ENCODE results near the gene GRIP2.
A peak's percentile ranks its signal among the peaks of the same experiment; 100 is the strongest.

GRIP2 gene

GRCh38 chr3:14468621-14468981 lies 71.5 kb downstream of the GRIP2 start:
- no peak for TF ChIP-seq EZH2 (IDR thresholded peaks at IDR 0.05; ENCODE audit: borderline replicate concordance, low read length)
- TF ChIP-seq, protein P1, sequence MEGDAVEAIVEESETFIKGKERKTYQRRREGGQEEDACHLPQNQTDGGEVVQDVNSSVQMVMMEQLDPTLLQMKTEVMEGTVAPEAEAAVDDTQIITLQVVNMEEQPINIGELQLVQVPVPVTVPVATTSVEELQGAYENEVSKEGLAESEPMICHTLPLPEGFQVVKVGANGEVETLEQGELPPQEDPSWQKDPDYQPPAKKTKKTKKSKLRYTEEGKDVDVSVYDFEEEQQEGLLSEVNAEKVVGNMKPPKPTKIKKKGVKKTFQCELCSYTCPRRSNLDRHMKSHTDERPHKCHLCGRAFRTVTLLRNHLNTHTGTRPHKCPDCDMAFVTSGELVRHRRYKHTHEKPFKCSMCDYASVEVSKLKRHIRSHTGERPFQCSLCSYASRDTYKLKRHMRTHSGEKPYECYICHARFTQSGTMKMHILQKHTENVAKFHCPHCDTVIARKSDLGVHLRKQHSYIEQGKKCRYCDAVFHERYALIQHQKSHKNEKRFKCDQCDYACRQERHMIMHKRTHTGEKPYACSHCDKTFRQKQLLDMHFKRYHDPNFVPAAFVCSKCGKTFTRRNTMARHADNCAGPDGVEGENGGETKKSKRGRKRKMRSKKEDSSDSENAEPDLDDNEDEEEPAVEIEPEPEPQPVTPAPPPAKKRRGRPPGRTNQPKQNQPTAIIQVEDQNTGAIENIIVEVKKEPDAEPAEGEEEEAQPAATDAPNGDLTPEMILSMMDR (IDR thresholded peaks at IDR 0.05; ENCODE audit: low read length): no peak
- H3K9me3 ChIP-seq (ENCODE audit: low read length): no peaks in the 10 kb centered on the region
- no peaks in the 10 kb centered on the region for H3K27me3 ChIP-seq (ENCODE audit: insufficient read depth, low read length)
- H3K79me2 ChIP-seq (ENCODE audit: insufficient read depth, low read length): no peaks in the 10 kb centered on the region
- H4K20me1 ChIP-seq (ENCODE audit: insufficient read depth, low read length): no peaks in the 10 kb centered on the region
- H3K4me3 ChIP-seq (ENCODE audit: low read depth, low read length, poor library complexity, severe bottlenecking): no peak overlapping the region
- H3K9me2 ChIP-seq (ENCODE audit: low read depth, low read length): no peaks in the 10 kb centered on the region
- no peaks in the 10 kb centered on the region for H3F3A ChIP-seq (ENCODE audit: insufficient read depth, low read length)
- no peak overlapping the region for H3K27ac ChIP-seq (ENCODE audit: low read depth, low read length, poor library complexity, severe bottlenecking)
- H2AFZ ChIP-seq (ENCODE audit: low read length): no peak overlapping the region
- H3K4me1 ChIP-seq (ENCODE audit: insufficient read depth, low read length, severe bottlenecking): no peaks in the 10 kb centered on the region
- no peak overlapping the region for H3K4me2 ChIP-seq (ENCODE audit: low read length)
- no peak overlapping the region for H3K9ac ChIP-seq (ENCODE audit: low read length)
- peaks cover 86% of the 10 kb centered on the region for H3K36me3 ChIP-seq (ENCODE audit: insufficient read depth, low read length)

- Histone ChIP-seq H3K4me1 (ENCODE audit: insufficient read depth, low read length, severe bottlenecking) (no peaks in the 10 kb centered on the region), H4K20me1 (ENCODE audit: insufficient read depth, low read length) (no peaks in the 10 kb centered on the region), H3K4me2 (ENCODE audit: low read length) (no peak overlapping the region), H3F3A (ENCODE audit: insufficient read depth, low read length) (no peaks in the 10 kb centered on the region), H3K27me3 (ENCODE audit: insufficient read depth, low read length) (no peaks in the 10 kb centered on the region), H3K9me3 (ENCODE audit: low read length) (no peaks in the 10 kb centered on the region), H3K79me2 (ENCODE audit: insufficient read depth, low read length) (no peaks in the 10 kb centered on the region), H3K9ac (ENCODE audit: low read length) (no peak overlapping the region), H3K4me3 (ENCODE audit: low read depth, low read length, poor library complexity, severe bottlenecking) (no peak overlapping the region), H3K27ac (ENCODE audit: low read depth, low read length, poor library complexity, severe bottlenecking) (no peak overlapping the region), H2AFZ (ENCODE audit: low read length) (no peak overlapping the region), H3K9me2 (ENCODE audit: low read depth, low read length) (no peaks in the 10 kb centered on the region), H3K36me3 (ENCODE audit: insufficient read depth, low read length) (peaks cover 86% of the 10 kb centered on the region)
- TF ChIP-seq EZH2 (IDR thresholded peaks at IDR 0.05; ENCODE audit: borderline replicate concordance, low read length): no peak
- TF ChIP-seq, protein P1 (IDR thresholded peaks at IDR 0.05; ENCODE audit: low read length): peak; percentile 94
Measured at GRCh38 chr3:14467814-14468620, 72.1 kb downstream of the GRIP2 start.

GRCh38 chr3:14466179-14466903 lies 73.8 kb downstream of the GRIP2 start:
- Histone ChIP-seq H3K27me3 (ENCODE audit: insufficient read depth, low read length) (no peaks in the 10 kb centered on the region), H3K4me2 (ENCODE audit: low read length) (no peak overlapping the region), H3K9ac (ENCODE audit: low read length) (no peak overlapping the region), H3K4me3 (ENCODE audit: low read depth, low read length, poor library complexity, severe bottlenecking) (no peak overlapping the region), H2AFZ (ENCODE audit: low read length) (no peak overlapping the region), H3K79me2 (ENCODE audit: insufficient read depth, low read length) (no peaks in the 10 kb centered on the region), H3K9me3 (ENCODE audit: low read length) (no peaks in the 10 kb centered on the region), H3K4me1 (ENCODE audit: insufficient read depth, low read length, severe bottlenecking) (no peaks in the 10 kb centered on the region), H3F3A (ENCODE audit: insufficient read depth, low read length) (no peaks in the 10 kb centered on the region), H3K27ac (ENCODE audit: low read depth, low read length, poor library complexity, severe bottlenecking) (no peak overlapping the region), H3K9me2 (ENCODE audit: low read depth, low read length) (no peaks in the 10 kb centered on the region), H3K36me3 (ENCODE audit: insufficient read depth, low read length) (peaks cover 86% of the 10 kb centered on the region; the same call in 1 of the 2 replicates), H4K20me1 (ENCODE audit: insufficient read depth, low read length) (no peaks in the 10 kb centered on the region)
- TF ChIP-seq EZH2 (IDR thresholded peaks at IDR 0.05; ENCODE audit: borderline replicate concordance, low read length): no peak
- TF ChIP-seq, protein P1 (IDR thresholded peaks at IDR 0.05; ENCODE audit: low read length): no peak

All from OCI-LY1 (cell line).